Neural cell (in vitro differentiated cells): ENCODE results near the gene FOXJ2. TPM values are rescaled to one million over a fixed set of nuclear protein-coding genes. Genes with fewer than 3 reads are reported as not detected.
A peak's percentile ranks its signal among the peaks of the same experiment; 100 is the strongest.
"Not testable (repeated sequence)": the region's sequence is repeated elsewhere in the genome, so short reads cannot be mapped to it uniquely, and the experiment has no call there.

Experiments used
- H2AFZ ChIP-seq: fragments of 200-600, 300-800 bp; sonication (generic), shearing (Covaris generic); 2 replicates; pipeline ENCODE4 v1.6.0; 2014; ENCODE audit warnings: low read depth, mild to moderate bottlenecking, antibody characterized with exemption, low read length, moderate library complexity
- H3F3A ChIP-seq: fragments of 200-600 bp; shearing (Covaris generic); 2 replicates; pipeline ENCODE4 v1.6.1; 2016; ENCODE audit warnings: mild to moderate bottlenecking, moderate library complexity, mixed read lengths, antibody characterized with exemption, low read length; ENCODE audit not compliant: insufficient read depth, poor library complexity, severe bottlenecking
- H3K27ac ChIP-seq: fragments of 200-600, 300-800 bp; sonication (generic), shearing (Covaris generic); 2 replicates; pipeline ENCODE4 v1.5.1; 2014; ENCODE audit warnings: mild to moderate bottlenecking, low read length, moderate library complexity
- H3K27me3 ChIP-seq: fragments of 300-800, 200-600 bp; sonication (generic), shearing (Covaris generic); 2 replicates; pipeline ENCODE4 v1.6.0; 2014; ENCODE audit warnings: mild to moderate bottlenecking, low read depth, low read length, moderate library complexity; ENCODE audit not compliant: insufficient read depth
- H3K36me3 ChIP-seq: fragments of 300-800, 200-600 bp; sonication (generic), shearing (Covaris generic); 2 replicates; pipeline ENCODE4 v1.5.1; 2014; ENCODE audit warnings: mild to moderate bottlenecking, antibody characterized with exemption, low read length, moderate library complexity; ENCODE audit not compliant: insufficient read depth
- H3K4me2 ChIP-seq: fragments of 300-800, 200-600 bp; sonication (generic), shearing (Covaris generic); 2 replicates; pipeline ENCODE4 v1.6.0; 2014; ENCODE audit warnings: mild to moderate bottlenecking, low read length
- H3K4me3 ChIP-seq: fragments of 300-800, 200-600 bp; sonication (generic), shearing (Covaris generic); 2 replicates; pipeline ENCODE4 v1.5.1; 2014; ENCODE audit warnings: mild to moderate bottlenecking, low read length, moderate library complexity
- H3K79me2 ChIP-seq: fragments of 200-600 bp; shearing (Covaris generic); replicated peaks from 2 replicates; pipeline ENCODE4 v1.6.0; 2014; ENCODE audit warnings: mild to moderate bottlenecking, low read length, moderate library complexity; ENCODE audit not compliant: insufficient read depth
- H3K9ac ChIP-seq: fragments of 300-800, 200-600 bp; sonication (generic), shearing (Covaris generic); 2 replicates; pipeline ENCODE4 v1.6.1; 2016; ENCODE audit warnings: mild to moderate bottlenecking, low read length, mixed read lengths
- H3K9me2 ChIP-seq: fragments of 200-600 bp; shearing (Covaris generic); 2 replicates; pipeline ENCODE4 v1.6.1; 2016; ENCODE audit warnings: mild to moderate bottlenecking, low read length, mixed read lengths; ENCODE audit not compliant: insufficient read depth
- H3K9me3 ChIP-seq: fragments of 200-600, 300-800 bp; sonication (generic), shearing (Covaris generic); 2 replicates; pipeline ENCODE4 v1.6.1; 2016; ENCODE audit warnings: mild to moderate bottlenecking, mixed run types, low read length, moderate library complexity, mixed read lengths
- H4K20me1 ChIP-seq: fragments of 200-600 bp; shearing (Covaris generic); 2 replicates; pipeline ENCODE4 v1.6.1; 2016; ENCODE audit warnings: mild to moderate bottlenecking, mixed run types; ENCODE audit not compliant: insufficient read depth
- EP300 ChIP-seq: fragments of 450-650 bp; conservative IDR thresholded peaks from 2 replicates; pipeline ENCODE4 v1.6.1; 2014; ENCODE audit warnings: antibody characterized with exemption, mild to moderate bottlenecking, moderate library complexity; ENCODE audit not compliant: poor library complexity, severe bottlenecking
- EZH2 ChIP-seq: fragments of 200-600, 300-800 bp; shearing (Covaris generic), sonication (generic); IDR thresholded peaks from 2 replicates; pipeline ENCODE4 v1.6.1; 2014; ENCODE audit warnings: antibody characterized with exemption, low read length, borderline replicate concordance, mild to moderate bottlenecking; ENCODE audit not compliant: insufficient read depth, poor library complexity, severe bottlenecking
- MXI1 ChIP-seq: fragments of 450-650 bp; conservative IDR thresholded peaks from 2 replicates; pipeline ENCODE4 v1.6.1; 2014; ENCODE audit warnings: antibody characterized with exemption, mild to moderate bottlenecking; ENCODE audit not compliant: poor library complexity, severe bottlenecking
- POLR2AphosphoS5 ChIP-seq: IDR thresholded peaks from 2 replicates; pipeline ENCODE4 v1.6.1; 2012
- RAD21 ChIP-seq: fragments of 450-650 bp; conservative IDR thresholded peaks from 2 replicates; pipeline ENCODE4 v1.6.1; 2014; ENCODE audit warnings: antibody characterized with exemption, mild to moderate bottlenecking, moderate library complexity
- SMC3 ChIP-seq: fragments of 450-650 bp; conservative IDR thresholded peaks from 2 replicates; pipeline ENCODE4 v1.6.1; 2014; ENCODE audit warnings: antibody characterized with exemption, mild to moderate bottlenecking, moderate library complexity; ENCODE audit not compliant: poor library complexity
- TAF1 ChIP-seq: IDR thresholded peaks from 2 replicates; pipeline ENCODE4 v1.6.1; 2012; ENCODE audit warnings: low read depth
- polyA plus RNA-seq: library from polyadenylated mRNA; depleted of rRNA; stranded (reverse); fragments of >200 nt; gene quantifications from 2 replicates; pipeline ENCODE4 v1.2.3, GENCODE V29; 2014
- TF ChIP-seq, protein P1 (sequence below): IDR thresholded peaks from 2 replicates; pipeline ENCODE4 v1.6.1; 2012; ENCODE audit warnings: borderline replicate concordance
- TF ChIP-seq, protein P2 (sequence below): fragments of 450-650 bp; IDR thresholded peaks from 2 replicates; pipeline ENCODE4 v1.5.1; 2014; ENCODE audit warnings: antibody characterized with exemption, mild to moderate bottlenecking, moderate library complexity; ENCODE audit not compliant: poor library complexity, severe bottlenecking

Gene FOXJ2
- polyA plus RNA-seq, 1 donor from 2014 or later = 5.8 TPM

DNA sequence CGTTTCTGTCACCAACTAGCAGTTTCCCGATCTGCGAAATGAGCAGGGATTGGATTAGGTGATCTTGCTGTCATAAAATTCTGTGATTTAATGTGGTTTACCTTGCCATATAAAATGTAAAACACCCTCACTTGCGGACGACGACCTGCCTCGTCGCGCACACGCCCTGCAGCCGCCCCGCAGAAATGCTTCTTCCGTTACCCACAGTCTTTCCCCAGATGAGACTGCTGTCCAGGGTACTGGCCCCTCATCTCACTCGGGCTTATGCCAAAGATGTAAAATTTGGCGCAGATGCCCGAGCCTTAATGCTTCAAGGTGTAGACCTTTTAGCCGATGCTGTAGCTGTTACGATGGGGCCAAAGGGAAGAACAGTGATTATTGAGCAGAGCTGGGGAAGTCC is 17.7 kb upstream of the FOXJ2 start:
- Histone ChIP-seq H3K27ac (no peak overlapping the region), H3F3A (no peaks in the 10 kb centered on the region), H4K20me1 (no peaks in the 10 kb centered on the region), H3K4me3 (no peak overlapping the region), H3K27me3 (peaks cover 17% of the 10 kb centered on the region), H3K9me2 (no peaks in the 10 kb centered on the region), H3K36me3 (no peaks in the 10 kb centered on the region), H2AFZ (no peak overlapping the region), H3K9ac (no peak overlapping the region), H3K79me2 (no peaks in the 10 kb centered on the region), H3K4me2 (no peak overlapping the region), H3K9me3 (no peaks in the 10 kb centered on the region)
- TF ChIP-seq RAD21 (no peak), EP300 (no peak), SMC3 (no peak), POLR2AphosphoS5 (no peak), MXI1 (no peak), EZH2 (no peak), TAF1 (no peak)
- TF ChIP-seq, protein P1, sequence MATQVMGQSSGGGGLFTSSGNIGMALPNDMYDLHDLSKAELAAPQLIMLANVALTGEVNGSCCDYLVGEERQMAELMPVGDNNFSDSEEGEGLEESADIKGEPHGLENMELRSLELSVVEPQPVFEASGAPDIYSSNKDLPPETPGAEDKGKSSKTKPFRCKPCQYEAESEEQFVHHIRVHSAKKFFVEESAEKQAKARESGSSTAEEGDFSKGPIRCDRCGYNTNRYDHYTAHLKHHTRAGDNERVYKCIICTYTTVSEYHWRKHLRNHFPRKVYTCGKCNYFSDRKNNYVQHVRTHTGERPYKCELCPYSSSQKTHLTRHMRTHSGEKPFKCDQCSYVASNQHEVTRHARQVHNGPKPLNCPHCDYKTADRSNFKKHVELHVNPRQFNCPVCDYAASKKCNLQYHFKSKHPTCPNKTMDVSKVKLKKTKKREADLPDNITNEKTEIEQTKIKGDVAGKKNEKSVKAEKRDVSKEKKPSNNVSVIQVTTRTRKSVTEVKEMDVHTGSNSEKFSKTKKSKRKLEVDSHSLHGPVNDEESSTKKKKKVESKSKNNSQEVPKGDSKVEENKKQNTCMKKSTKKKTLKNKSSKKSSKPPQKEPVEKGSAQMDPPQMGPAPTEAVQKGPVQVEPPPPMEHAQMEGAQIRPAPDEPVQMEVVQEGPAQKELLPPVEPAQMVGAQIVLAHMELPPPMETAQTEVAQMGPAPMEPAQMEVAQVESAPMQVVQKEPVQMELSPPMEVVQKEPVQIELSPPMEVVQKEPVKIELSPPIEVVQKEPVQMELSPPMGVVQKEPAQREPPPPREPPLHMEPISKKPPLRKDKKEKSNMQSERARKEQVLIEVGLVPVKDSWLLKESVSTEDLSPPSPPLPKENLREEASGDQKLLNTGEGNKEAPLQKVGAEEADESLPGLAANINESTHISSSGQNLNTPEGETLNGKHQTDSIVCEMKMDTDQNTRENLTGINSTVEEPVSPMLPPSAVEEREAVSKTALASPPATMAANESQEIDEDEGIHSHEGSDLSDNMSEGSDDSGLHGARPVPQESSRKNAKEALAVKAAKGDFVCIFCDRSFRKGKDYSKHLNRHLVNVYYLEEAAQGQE = no peak
- TF ChIP-seq, protein P2, sequence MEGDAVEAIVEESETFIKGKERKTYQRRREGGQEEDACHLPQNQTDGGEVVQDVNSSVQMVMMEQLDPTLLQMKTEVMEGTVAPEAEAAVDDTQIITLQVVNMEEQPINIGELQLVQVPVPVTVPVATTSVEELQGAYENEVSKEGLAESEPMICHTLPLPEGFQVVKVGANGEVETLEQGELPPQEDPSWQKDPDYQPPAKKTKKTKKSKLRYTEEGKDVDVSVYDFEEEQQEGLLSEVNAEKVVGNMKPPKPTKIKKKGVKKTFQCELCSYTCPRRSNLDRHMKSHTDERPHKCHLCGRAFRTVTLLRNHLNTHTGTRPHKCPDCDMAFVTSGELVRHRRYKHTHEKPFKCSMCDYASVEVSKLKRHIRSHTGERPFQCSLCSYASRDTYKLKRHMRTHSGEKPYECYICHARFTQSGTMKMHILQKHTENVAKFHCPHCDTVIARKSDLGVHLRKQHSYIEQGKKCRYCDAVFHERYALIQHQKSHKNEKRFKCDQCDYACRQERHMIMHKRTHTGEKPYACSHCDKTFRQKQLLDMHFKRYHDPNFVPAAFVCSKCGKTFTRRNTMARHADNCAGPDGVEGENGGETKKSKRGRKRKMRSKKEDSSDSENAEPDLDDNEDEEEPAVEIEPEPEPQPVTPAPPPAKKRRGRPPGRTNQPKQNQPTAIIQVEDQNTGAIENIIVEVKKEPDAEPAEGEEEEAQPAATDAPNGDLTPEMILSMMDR = no peak

DNA sequence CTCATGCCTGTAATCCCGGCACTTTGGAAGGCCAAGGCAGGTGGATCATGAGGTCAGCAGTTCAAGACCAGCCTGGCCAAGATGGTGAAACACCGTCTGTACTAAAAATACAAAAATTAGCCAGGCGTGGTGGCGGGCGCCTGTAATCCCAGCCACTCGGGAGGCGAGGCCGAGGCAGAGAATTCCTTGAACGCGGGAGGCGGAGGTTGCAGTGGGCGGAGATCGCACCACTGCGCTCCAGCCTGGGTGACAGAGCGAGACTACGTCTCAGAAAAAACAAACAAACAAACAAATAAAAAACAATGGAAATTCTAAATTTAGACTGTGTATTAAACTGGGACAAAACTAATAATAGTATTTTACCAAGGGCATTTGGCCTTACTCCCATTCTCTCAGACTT is 14.3 kb upstream of the FOXJ2 start:
- not testable (repeated sequence) for H3K36me3 ChIP-seq, H3K79me2 ChIP-seq, H3K27ac ChIP-seq, H3K4me2 ChIP-seq, H3K9me3 ChIP-seq, H4K20me1 ChIP-seq, H3F3A ChIP-seq, H3K9ac ChIP-seq, H2AFZ ChIP-seq, H3K9me2 ChIP-seq
- peak overlapping the region; percentile 50 for H3K4me3 ChIP-seq
- peaks cover 18% of the 10 kb centered on the region for H3K27me3 ChIP-seq
